GM23248 (cell line): ENCODE measurements around the gene TSPAN9. TPM values are rescaled to one million over a fixed set of nuclear protein-coding genes. Genes with fewer than 3 reads are reported as not detected.

Experiments used
- DNase-seq: peaks from one replicate; pipeline ENCODE4 v3.0.0-alpha.2; 2015
- H2AFZ ChIP-seq: fragments of 200-600 bp; sonication (generic); 2 replicates; pipeline ENCODE4 v1.6.1; 2016; ENCODE audit warnings: antibody characterized with exemption
- H3F3A ChIP-seq: fragments of 200-600 bp; sonication (generic); 2 replicates; pipeline ENCODE4 v1.6.1; 2016; ENCODE audit warnings: mild to moderate bottlenecking, antibody characterized with exemption, mixed run types; ENCODE audit not compliant: insufficient read depth
- H3K27ac ChIP-seq: fragments of 200-600 bp; sonication (generic); 2 replicates; pipeline ENCODE4 v1.5.1; 2016; ENCODE audit warnings: mild to moderate bottlenecking
- H3K27me3 ChIP-seq: fragments of 200-600 bp; sonication (generic); replicated peaks from 2 replicates; pipeline ENCODE4 v1.6.1; 2016; ENCODE audit warnings: mild to moderate bottlenecking; ENCODE audit not compliant: insufficient read depth
- H3K36me3 ChIP-seq: fragments of 200-600 bp; sonication (generic); 2 replicates; pipeline ENCODE4 v1.6.1; 2016; ENCODE audit warnings: low read depth, mild to moderate bottlenecking
- H3K4me1 ChIP-seq: fragments of 200-600 bp; sonication (generic); 2 replicates; pipeline ENCODE4 v1.6.1; 2016; ENCODE audit warnings: mild to moderate bottlenecking; ENCODE audit not compliant: insufficient read depth
- H3K4me2 ChIP-seq: fragments of 200-600 bp; sonication (generic); one replicate; pipeline ENCODE4 v1.6.1; 2016; ENCODE audit warnings: mild to moderate bottlenecking; ENCODE audit not compliant: unreplicated experiment
- H3K4me3 ChIP-seq: fragments of 200-600 bp; sonication (generic); 2 replicates; pipeline ENCODE4 v1.5.1; 2016; ENCODE audit warnings: mild to moderate bottlenecking
- H3K79me2 ChIP-seq: fragments of 200-600 bp; sonication (generic); 2 replicates; pipeline ENCODE4 v1.6.1; 2016; ENCODE audit warnings: mild to moderate bottlenecking; ENCODE audit not compliant: insufficient read depth
- H3K9ac ChIP-seq: fragments of 200-600 bp; sonication (generic); 2 replicates; pipeline ENCODE4 v1.6.1; 2016; ENCODE audit warnings: mild to moderate bottlenecking
- H3K9me2 ChIP-seq: fragments of 200-600 bp; sonication (generic); 2 replicates; pipeline ENCODE4 v1.6.1; 2016; ENCODE audit warnings: mixed run types, mild to moderate bottlenecking, moderate library complexity; ENCODE audit not compliant: insufficient read depth
- H3K9me3 ChIP-seq: fragments of 200-600 bp; sonication (generic); one replicate; pipeline ENCODE4 v1.6.1; 2017; ENCODE audit warnings: low read depth
- H4K20me1 ChIP-seq: fragments of 200-600 bp; sonication (generic); 2 replicates; pipeline ENCODE4 v1.6.0; 2016; ENCODE audit not compliant: insufficient read depth
- EZH2 ChIP-seq: fragments of 200-600 bp; sonication (generic); IDR thresholded peaks from 2 replicates; pipeline ENCODE4 v1.6.1; 2018; ENCODE audit warnings: antibody characterized with exemption, mild to moderate bottlenecking; ENCODE audit not compliant: insufficient read depth, poor library complexity, severe bottlenecking
- EZH2phosphoT487 ChIP-seq: fragments of 200-600 bp; sonication (generic); IDR thresholded peaks from 2 replicates; pipeline ENCODE4 v1.6.1; 2018; ENCODE audit warnings: antibody characterized with exemption, moderate library complexity, mild to moderate bottlenecking, low read depth; ENCODE audit not compliant: insufficient read depth
- WGBS, 2 experiments: methylation state at CpG; one replicate each; pipeline ENCODE4 v1.1.6; 2015 to 2017; ENCODE audit warnings: low lambda C conversion rate in 2 of 2, low coverage in 1 of 2; ENCODE audit errors: missing lambda C conversion rate in 2 of 2; 5-methylcytosine and 5-hydroxymethylcytosine counted together
- in situ Hi-C: fragments of 300-500 bp; cut with MboI; formaldehyde crosslinking; loops from 2 replicates; pipeline ENCODE4 v1.15.0; 2020
- polyA plus RNA-seq: library from polyadenylated mRNA; unstranded; fragments of >200 nt; fragmentation: Nextera tagmentation; extraction: Ambion mirVana; gene quantifications from 2 replicates; pipeline ENCODE4 v1.2.1, GENCODE V29; 2016
- total RNA-seq: library from RNA; depleted of rRNA; stranded (reverse); fragments of >200 nt; shearing (Covaris generic); gene quantifications from 2 replicates; pipeline ENCODE4 v1.2.3, GENCODE V29; 2014

Gene TSPAN9
- total and polyA plus RNA-seq, 2 experiments from 2014 or later, result 9.5 to 14.4 TPM

DNA sequence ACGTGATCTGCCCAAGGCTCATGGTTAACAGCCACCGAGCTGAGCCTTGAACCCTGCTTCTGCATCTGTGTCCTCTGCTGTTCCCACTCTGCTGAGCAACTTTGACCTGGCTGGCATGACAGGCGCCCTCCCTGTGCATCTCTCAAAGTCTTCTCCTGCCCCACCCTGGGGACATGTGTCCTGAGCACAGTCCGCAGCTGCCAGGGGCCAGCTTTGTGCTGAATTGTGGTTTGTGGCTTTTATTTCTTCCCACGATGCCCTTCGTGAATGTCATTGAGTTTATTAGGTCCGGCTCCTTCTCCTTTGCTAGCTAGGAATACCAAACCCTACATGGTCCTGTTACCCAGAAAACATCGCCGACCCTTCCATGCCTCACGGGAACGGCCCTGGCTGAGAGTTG, 161.0 kb downstream of the TSPAN9 start:
- no peaks in the 10 kb centered on the region for H3K9me2 ChIP-seq
- H3K4me1 ChIP-seq, result no peaks in the 10 kb centered on the region
- H3K9ac ChIP-seq, result no peak overlapping the region
- H3K4me3 ChIP-seq, result no peak overlapping the region
- H3K27ac ChIP-seq, result no peak overlapping the region
- no peaks in the 10 kb centered on the region for H3K79me2 ChIP-seq
- H3K27me3 ChIP-seq, result no peaks in the 10 kb centered on the region
- WGBS, 2 experiments, result 83 to 90% methylated on average over 11 of the region's 11 CpGs
- in situ Hi-C loops, result no loop called here
- H3K36me3 ChIP-seq, result no peaks in the 10 kb centered on the region
- no peak overlapping the region for H3K4me2 ChIP-seq
- DNase-seq, result no peak
- H3K9me3 ChIP-seq, result no peaks in the 10 kb centered on the region
- no peaks in the 10 kb centered on the region for H3F3A ChIP-seq
- TF ChIP-seq EZH2, result no peak
- TF ChIP-seq EZH2phosphoT487, result no peak
- H2AFZ ChIP-seq, result no peak overlapping the region
- H4K20me1 ChIP-seq, result no peaks in the 10 kb centered on the region

DNA sequence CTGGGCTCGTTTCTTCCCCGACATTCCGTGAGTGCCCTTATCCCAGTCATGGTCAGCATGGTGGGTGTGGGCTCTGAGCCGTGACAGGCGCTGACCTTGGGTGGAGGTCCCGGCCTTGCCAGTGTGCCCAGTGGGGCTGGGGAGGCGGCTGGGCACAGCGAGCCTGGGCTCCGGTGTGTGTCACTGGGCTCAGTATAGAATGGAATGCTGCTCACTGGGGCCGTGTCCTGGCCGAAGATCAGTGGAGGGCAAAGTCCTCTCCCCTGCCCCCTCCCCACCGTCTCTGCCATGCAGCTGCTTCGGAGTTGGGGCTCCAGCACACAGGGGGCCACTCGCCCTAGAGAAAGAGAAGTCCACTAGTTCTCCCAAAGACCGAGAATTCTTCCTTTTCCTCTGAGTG, 164.4 kb downstream of the TSPAN9 start:
- H2AFZ ChIP-seq, result no peak overlapping the region
- no peak for DNase-seq
- no peaks in the 10 kb centered on the region for H3F3A ChIP-seq
- H3K4me3 ChIP-seq, result no peak overlapping the region
- WGBS, 2 experiments, result 77 to 81% methylated on average over 14 to 15 of the region's 15 CpGs
- no peak overlapping the region for H3K27ac ChIP-seq
- H3K9ac ChIP-seq, result no peak overlapping the region
- TF ChIP-seq EZH2 (no peak), EZH2phosphoT487 (no peak)
- H4K20me1 ChIP-seq, result no peaks in the 10 kb centered on the region
- no peaks in the 10 kb centered on the region for H3K27me3 ChIP-seq
- H3K4me1 ChIP-seq, result no peaks in the 10 kb centered on the region
- H3K9me3 ChIP-seq, result no peaks in the 10 kb centered on the region
- H3K36me3 ChIP-seq, result no peaks in the 10 kb centered on the region
- H3K9me2 ChIP-seq, result no peaks in the 10 kb centered on the region
- H3K4me2 ChIP-seq, result no peak overlapping the region
- H3K79me2 ChIP-seq, result no peaks in the 10 kb centered on the region
- in situ Hi-C loops, result no loop called here

DNA sequence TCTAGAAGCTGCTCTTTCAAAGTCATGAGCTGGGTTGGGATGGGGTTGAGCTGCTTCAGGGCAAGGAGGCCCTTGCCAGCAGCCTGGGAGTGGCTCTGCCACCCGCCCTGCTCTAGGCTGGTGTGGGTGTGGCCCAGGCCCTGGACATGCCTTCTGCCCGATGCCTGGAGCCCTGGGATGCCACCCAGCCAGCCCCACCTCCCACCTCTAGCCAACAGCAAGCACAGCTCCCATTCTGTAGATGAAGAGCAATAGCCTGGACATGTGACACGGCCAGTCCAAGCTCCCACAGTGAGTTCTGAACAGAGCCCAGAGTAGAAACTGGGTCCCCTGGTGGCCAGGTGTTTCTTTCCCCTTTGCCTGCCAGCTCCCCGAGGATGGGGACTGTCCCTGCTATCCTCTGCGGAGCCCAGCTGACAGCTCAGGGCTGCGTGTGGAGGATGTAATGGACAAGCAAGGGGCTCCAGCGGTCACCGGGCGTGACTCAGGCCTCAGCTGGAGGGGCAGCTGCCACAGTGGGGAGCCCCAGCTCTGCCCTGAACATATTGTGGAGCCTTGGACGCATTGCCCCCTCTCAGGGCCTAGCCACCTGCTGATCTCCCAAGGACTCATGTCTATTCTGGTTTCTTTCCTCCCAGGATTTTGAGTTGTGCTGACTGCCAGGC, 165.2 kb downstream of the TSPAN9 start:
- no peak overlapping the region for H3K4me2 ChIP-seq

DNA sequence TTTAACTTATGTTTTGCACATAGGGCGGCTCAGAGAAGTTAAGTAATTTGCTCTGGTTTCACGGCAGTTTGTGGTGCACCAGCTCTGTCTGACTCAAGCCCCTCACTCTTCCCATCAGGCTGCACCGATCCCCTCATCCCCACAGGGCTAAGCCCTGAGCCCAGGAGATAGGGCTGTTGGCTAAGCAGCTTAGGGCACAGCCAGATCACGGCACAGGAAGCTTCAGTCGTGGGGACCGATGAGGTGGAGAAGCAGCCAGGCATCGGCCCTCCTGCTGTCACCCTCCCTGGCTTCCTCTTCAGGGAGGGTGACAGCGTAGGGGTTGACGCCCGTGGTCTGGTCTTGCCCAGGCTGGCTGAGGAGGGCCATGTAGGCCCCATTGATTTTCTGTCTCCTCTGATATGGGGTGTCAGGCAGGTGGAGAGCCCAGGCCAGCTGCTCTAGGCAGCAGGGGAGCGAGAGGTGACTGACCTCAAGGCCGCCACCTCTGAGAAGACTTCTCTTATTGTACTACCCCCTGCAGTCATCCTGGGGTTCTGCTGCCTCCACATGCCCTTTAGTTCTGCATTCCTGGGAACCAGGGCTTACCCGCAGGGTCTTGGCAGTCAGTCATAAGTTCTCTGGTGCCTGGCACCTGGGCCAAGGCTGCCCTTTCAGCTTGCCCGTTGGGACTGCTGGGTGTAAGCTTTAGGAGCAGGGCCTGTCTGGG, 166.4 kb downstream of the TSPAN9 start:
- Histone ChIP-seq H2AFZ (no peak overlapping the region), H3K4me1 (no peaks in the 10 kb centered on the region), H4K20me1 (no peaks in the 10 kb centered on the region), H3K4me2 (no peak overlapping the region), H3K79me2 (no peaks in the 10 kb centered on the region), H3F3A (no peaks in the 10 kb centered on the region), H3K9ac (no peak overlapping the region), H3K9me3 (no peaks in the 10 kb centered on the region), H3K4me3 (no peak overlapping the region), H3K36me3 (no peaks in the 10 kb centered on the region), H3K9me2 (no peaks in the 10 kb centered on the region), H3K27ac (no peak overlapping the region), H3K27me3 (no peaks in the 10 kb centered on the region)
- no peak for TF ChIP-seq EZH2phosphoT487
- WGBS, 2 experiments, result 74 to 77% methylated on average over 14 of the region's 14 CpGs
- in situ Hi-C loops, result no loop called here
- DNase-seq, result no peak

More for the DNA sequence above, 165.2 kb downstream of the TSPAN9 start:
- in situ Hi-C loops, result no loop called here
- no peaks in the 10 kb centered on the region for H3K9me2 ChIP-seq
- DNase-seq, result no peak
- H3K4me3 ChIP-seq, result no peak overlapping the region
- no peaks in the 10 kb centered on the region for H3K36me3 ChIP-seq
- H3F3A ChIP-seq, result no peaks in the 10 kb centered on the region
- no peaks in the 10 kb centered on the region for H4K20me1 ChIP-seq
- no peak overlapping the region for H3K27ac ChIP-seq
- H3K27me3 ChIP-seq, result no peaks in the 10 kb centered on the region
- H2AFZ ChIP-seq, result no peak overlapping the region
- no peak overlapping the region for H3K9ac ChIP-seq
- 77 to 86% methylated on average over 9 to 10 of the region's 10 CpGs for WGBS, 2 experiments
- H3K9me3 ChIP-seq, result no peaks in the 10 kb centered on the region
- H3K79me2 ChIP-seq, result no peaks in the 10 kb centered on the region
- TF ChIP-seq EZH2 (no peak), EZH2phosphoT487 (no peak)
- no peaks in the 10 kb centered on the region for H3K4me1 ChIP-seq
